ENCODE results near the gene HEPACAM2.

HEPACAM2 gene

GRCh38 chr7:93198472-93198871 is 27.8 kb downstream of the HEPACAM2 start:
- DNase-seq: no peak

GRCh38 chr7:93196336-93196735 is 29.9 kb downstream of the HEPACAM2 start:
- no peak for DNase-seq

- no peak for DNase-seq
Observed at GRCh38 chr7:93194386-93194785, 31.9 kb downstream of the HEPACAM2 start.

GRCh38 chr7:93188870-93189634 is 37.2 kb downstream of the HEPACAM2 start:
- DNase-seq: no peak

- no peak for DNase-seq
Observed at GRCh38 chr7:93185303-93186027, 40.8 kb downstream of the HEPACAM2 start.

- DNase-seq: no peak
Observed at GRCh38 chr7:93179173-93179572, 47.1 kb downstream of the HEPACAM2 start.

- DNase-seq: no peak
Observed at GRCh38 chr7:93178213-93178612, 48.1 kb downstream of the HEPACAM2 start.

GRCh38 chr7:93176992-93177580 is 49.2 kb downstream of the HEPACAM2 start:
- DNase-seq: no peak

GRCh38 chr7:93175219-93175618 is 51.0 kb downstream of the HEPACAM2 start:
- DNase-seq: no peak

GRCh38 chr7:93172683-93173082 is 53.6 kb downstream of the HEPACAM2 start:
- no peak for DNase-seq

GRCh38 chr7:93171606-93172226 is 54.6 kb downstream of the HEPACAM2 start:
- DNase-seq: no peak

GRCh38 chr7:93165447-93165846 is 60.8 kb downstream of the HEPACAM2 start:
- no peak for DNase-seq

GRCh38 chr7:93164766-93165165 is 61.5 kb downstream of the HEPACAM2 start:
- no peak for DNase-seq

GRCh38 chr7:93161181-93161762 is 65.0 kb downstream of the HEPACAM2 start:
- no peak for DNase-seq

GRCh38 chr7:93160410-93160809 is 65.9 kb downstream of the HEPACAM2 start:
- no peak for DNase-seq

- no peak for DNase-seq
Observed at GRCh38 chr7:93159490-93159889, 66.8 kb downstream of the HEPACAM2 start.

GRCh38 chr7:93156884-93157283 is 69.4 kb downstream of the HEPACAM2 start:
- no peak for DNase-seq

GRCh38 chr7:93150200-93150835 is 76.0 kb downstream of the HEPACAM2 start:
- DNase-seq: no peak

GRCh38 chr7:93148727-93149126 is 77.5 kb downstream of the HEPACAM2 start:
- no peak for DNase-seq

- DNase-seq: no peak
Observed at GRCh38 chr7:93148144-93148543, 78.1 kb downstream of the HEPACAM2 start, which contains the start of gene SAMD9L. TSS of gene SAMD9L (minus strand) at chr7:93148385. CDS start at chr7:93135971, 12,414 bp downstream.

- DNase-seq: no peak
Observed at GRCh38 chr7:93147363-93147762, 78.9 kb downstream of the HEPACAM2 start.

GRCh38 chr7:93146472-93147141 is 79.7 kb downstream of the HEPACAM2 start:
- DNase-seq: no peak

All from NCI-H1436 (cell line).